GOT3 (cell line): Measurements from ENCODE around the gene CACUL1.
"Not testable (repeated sequence)": the region's sequence is repeated elsewhere in the genome, so short reads cannot be mapped to it uniquely, and the experiment has no call there.

Experiments
- DNase-seq: peaks from one replicate; lab custom pipeline; 2025; ENCODE audit warnings: mixed read lengths; lab: John Stamatoyannopoulos, UW

Gene CACUL1

DNA sequence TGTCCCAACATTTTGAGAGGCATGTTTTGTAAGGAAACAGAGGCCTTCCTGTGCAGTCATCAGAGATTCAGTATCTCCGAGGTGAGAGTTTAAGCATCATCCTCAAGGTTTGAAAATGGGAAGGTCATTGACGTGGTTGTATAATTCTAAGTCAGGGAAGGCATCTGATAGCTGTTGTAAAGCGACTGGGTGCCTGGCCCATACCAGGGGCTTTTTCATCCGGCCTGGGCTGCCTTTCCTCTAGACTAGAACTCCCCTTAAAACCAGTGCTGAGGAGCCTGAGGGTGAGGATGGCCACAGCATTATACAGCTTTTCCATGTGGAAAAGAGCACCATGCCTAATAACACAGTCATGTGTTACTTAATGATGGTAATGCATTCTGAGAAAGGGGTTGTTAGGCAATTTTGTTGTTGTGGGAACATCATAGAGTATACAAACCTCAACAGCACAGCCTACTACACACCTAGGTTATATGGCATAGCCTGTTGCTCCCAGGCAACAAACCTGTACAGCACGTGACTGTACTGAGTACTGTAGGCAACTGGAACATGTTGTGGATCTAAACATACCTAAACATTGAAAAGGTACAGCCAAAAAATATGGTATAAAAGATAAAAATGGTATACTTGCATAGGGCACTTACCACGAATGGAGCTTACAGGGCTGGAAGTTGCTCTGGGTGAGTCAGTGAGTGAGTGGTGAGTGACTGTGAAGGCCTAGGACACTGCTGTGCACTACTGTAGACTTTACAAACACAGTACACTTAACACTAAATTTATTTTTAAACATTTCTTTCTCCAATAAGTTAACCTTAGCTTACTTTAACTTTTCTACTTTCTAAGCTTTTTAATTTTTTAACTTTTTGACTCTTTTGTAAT is 13.5 kb upstream of the CACUL1 start:
- DNase-seq: no peak

DNA sequence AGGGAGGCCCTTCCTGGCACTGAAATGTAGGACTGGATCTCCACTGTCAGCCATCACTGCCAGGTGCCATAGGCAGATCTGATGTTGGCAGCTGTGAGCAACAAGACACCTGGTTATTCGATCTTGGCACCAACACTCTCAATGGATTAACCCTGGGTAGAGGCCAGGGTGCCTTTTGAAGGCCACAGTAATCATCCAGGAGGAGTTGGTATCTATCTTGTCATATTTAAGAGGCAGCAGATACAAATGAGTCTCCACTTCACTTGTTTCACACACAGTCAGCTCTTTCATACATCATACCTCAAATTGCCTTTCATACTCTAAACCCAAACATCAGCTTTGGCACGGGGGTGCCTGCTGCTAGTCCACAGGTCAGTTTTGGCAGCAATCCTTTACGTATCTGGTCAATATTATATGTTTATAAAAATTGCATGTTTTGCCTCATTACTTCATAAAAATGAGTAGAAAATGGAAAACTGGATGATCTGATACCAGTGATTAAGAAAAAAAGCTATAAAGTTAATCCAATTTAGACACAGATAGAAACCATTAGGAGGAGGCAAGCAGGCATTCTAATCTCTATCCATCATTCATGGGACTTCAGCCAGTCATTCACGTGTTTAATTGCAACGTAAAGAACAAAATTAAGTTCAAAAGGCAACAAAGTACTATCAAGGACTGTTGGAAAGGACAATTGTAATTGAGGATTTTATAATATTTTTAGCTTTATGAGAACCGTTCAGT is 12.7 kb upstream of the CACUL1 start:
- no peak for DNase-seq

DNA sequence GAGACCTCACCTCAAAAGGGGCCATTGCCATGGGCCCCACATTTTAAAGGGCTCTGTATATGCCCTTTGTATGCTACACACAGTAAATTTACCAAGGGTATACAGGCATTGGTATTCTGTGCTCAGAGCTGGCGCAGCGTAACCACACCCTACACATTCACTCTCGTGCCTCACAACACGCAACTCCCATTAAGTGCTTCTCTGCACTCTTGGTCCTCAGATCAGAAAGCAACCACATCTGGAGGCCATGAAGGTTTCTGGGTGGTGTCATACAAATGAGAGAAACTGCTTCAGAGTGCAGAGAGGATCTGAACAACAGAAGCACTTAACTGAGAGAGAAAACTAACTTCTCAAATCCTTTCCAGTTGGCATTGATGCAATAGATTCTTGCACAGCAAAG is 9.4 kb upstream of the CACUL1 start:
- no peak for DNase-seq

GRCh38 chr10:118763202-118763988 is 8.6 kb upstream of the CACUL1 start:
- no peak for DNase-seq

DNA sequence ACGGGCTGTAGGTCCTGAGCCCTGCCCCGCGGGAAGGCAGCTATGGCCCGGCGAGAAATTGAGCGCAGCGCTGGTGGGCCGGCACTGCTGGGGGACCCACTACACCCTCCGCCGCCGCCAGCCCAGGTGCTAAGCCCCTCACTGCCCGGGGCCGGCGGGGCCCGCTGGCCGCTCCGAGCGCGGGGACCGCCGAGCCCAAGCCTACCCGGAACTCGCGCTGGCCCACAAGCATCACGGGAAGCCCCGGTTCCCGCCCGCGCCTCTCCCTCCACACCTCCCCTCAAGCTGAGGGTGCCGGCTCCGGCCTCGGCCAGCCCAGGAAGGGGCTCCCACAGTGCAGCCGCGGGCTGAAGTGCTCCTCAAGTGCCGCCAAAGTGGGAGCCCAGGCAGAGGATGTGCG is 5.5 kb upstream of the CACUL1 start:
- no peak for DNase-seq

- DNase-seq: no peak
Measured at GRCh38 chr10:118758449-118758848, 3.7 kb upstream of the CACUL1 start.

GRCh38 chr10:118754229-118754555 is 578 bp downstream of the CACUL1 start:
- no peak for DNase-seq

GRCh38 chr10:118753331-118754228 is 1.2 kb downstream of the CACUL1 start:
- no peak for DNase-seq

GRCh38 chr10:118752409-118752808 is 2.4 kb downstream of the CACUL1 start:
- DNase-seq: no peak

DNA sequence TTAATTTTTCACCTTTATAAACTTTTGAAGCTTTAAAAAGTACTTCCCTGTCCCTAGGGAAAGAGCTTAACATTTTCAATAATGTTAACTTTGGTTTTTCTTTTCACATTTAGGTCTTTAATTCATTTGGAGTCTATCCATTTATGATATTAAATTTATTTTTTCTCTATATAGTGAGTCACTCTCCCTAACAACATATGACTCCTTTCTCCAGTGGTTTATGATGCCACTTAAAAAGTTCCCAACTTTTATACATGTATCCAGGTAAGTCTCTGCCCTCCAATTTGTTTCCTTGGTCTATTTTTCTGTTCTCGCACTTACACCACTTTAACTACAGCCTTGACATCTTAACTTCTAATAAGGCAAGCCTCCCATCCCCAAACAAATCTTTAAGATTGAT is 3.5 kb downstream of the CACUL1 start:
- DNase-seq: no peak

DNA sequence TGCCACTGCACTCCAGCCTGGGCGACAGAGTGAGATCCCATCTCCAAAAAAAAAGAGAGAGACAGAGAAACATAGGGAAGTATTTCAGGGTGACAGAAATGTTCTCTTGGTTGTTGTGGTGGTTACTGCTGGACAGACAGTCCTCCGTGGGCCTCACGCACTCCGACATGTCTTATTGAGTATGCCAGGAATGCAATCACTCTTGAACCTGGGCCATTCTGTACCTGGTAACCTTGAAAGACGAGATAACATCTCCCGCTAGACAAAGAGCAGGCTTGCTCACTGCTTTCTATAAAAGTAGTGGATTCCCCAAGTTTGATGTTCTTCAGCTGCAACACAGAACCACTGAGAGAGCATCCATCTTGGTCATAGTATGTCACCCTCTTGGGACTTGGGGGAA is 6.7 kb downstream of the CACUL1 start:
- DNase-seq: no peak

GRCh38 chr10:118746246-118746645 is 8.5 kb downstream of the CACUL1 start:
- no peak for DNase-seq

DNA sequence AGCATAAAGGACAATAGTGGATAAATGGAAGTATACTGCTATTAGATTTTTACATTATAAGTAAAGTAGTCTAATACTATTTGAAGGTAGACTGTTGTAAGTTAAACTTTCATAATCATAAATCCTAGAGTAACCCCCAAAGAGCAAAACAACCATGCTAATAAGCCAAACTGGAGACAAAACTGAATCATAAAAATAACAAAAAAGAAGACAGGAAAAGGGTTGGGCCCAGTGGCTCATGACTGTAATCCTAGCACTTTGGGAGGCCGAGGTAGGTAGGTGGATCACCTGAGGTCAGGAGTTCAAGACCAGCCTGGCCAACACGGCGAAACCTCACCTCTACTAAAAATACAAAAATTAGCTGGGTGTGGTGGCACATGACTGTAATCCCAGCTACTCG is 9.7 kb downstream of the CACUL1 start:
- no peak for DNase-seq

- DNase-seq: not testable (repeated sequence)
Measured at GRCh38 chr10:118744346-118744918, 10.3 kb downstream of the CACUL1 start.

DNA sequence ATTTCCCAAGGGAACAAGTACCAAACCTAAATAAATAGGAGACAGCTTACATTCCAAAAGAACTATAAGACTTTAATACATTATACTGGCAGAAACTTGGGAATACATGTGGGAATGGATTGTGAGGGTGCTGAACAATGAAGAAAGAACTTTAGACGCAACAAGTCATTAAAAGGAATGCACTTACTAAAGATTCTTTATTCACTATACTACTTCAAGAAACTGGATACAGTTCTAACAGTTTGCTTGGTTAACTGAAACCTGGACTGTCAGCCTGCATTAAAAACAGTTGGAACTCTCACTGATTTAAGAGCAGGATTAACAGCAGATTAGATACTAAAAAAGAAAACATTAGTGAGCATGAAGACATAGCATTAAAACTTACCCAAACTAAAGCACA is 12.0 kb downstream of the CACUL1 start:
- DNase-seq: no peak

DNA sequence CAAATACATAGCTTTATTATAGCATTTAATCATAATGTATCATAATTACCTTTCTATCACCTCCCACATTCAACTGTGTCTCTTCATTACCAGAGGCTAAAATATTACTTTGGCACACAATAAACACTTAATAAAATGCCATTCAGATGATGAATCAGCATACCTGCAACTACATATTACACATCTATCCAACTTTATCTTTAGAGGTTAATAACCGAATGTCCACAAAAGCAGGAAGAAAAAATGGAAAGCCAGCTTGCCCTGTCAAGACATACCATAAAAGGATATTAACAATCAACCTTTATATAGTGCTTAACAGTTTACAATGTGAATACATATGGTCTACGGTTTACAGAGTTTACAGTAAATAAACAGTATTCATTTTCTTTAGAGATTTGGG is 12.7 kb downstream of the CACUL1 start:
- no peak for DNase-seq

DNA sequence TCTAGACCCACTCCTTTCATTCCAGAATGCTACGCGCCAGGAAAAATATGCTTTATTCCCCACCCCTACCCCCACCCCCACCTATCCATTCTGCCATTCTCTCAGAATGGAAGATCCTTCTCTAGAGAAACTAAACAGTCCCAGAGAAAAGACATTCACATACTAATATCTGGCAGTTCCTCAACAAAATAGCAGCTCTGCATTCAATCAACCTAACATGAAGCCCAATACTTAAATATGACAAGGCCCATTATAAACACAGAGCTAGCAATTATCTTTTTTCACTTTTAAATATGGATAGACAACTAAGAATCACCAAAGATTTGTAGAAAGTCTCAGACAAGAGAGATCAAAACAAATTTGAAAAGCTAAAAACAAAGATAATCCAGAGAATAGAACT is 16.4 kb downstream of the CACUL1 start:
- DNase-seq: no peak

DNA sequence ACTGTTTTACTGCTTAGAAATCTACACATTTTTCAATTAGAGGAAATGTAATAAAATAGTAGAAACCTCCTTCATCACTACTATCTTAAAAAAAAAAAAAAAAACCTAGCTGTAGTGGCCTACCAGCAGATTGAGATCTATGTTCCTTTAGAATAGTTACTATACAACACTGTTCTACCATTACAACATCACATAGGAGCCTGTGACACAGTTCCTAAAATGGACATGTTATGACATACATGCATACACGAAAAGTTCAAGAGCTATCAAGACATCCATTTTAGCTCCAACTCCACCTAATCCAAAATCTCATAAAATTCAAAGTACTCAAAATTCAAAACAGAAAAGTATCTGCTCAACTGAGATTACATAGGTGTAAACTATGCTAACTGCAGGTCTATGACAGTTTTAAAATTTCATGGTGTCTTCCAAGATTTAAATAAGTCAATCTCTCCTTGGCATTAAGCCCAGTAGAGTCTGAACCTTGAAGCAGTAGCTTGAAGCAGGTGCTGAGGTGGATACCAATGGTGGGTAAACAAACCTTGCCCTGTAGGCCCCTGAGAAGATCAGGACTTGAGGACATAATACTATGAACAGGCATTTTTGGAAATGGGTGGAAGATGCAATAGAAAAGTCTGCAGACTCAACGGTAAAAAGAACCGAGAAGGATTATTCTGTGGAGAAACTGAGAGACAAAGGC is 17.0 kb downstream of the CACUL1 start:
- DNase-seq: no peak

- no peak for DNase-seq
Measured at GRCh38 chr10:118735294-118735693, 19.5 kb downstream of the CACUL1 start.

GRCh38 chr10:118734475-118734874 is 20.3 kb downstream of the CACUL1 start:
- DNase-seq: no peak
